GM23338 (cell line): Measurements from ENCODE around the gene THADA.

Experiments
- CTCF ChIP-seq, 2 experiments: fragments of 200-600 bp in 1 of 2; sonication (generic) in 1 of 2; conservative IDR thresholded peaks; 2 replicates each; pipeline versions ENCODE4 v1.5.1 to v1.6.1; 2016 to 2017; ENCODE audit warnings: antibody characterized with exemption in 2 of 2, low read depth in 2 of 2, mild to moderate bottlenecking in 2 of 2, moderate library complexity in 1 of 2
- ETS1 ChIP-seq: IDR thresholded peaks from 2 replicates; pipeline ENCODE4 v1.6.1; 2016; ENCODE audit warnings: antibody characterized with exemption

GRCh38 chr2:43410055-43410604 is 185.7 kb downstream of the THADA start:
- TF ChIP-seq CTCF (conservative IDR thresholded peaks at IDR 0.05; ENCODE audit: low read depth in 2 of 2) (no peak), ETS1 (no peak)
